ENCODE data around the gene FLNB.
A peak's percentile ranks its signal among the peaks of the same experiment; 100 is the strongest.

Gene FLNB

DNA sequence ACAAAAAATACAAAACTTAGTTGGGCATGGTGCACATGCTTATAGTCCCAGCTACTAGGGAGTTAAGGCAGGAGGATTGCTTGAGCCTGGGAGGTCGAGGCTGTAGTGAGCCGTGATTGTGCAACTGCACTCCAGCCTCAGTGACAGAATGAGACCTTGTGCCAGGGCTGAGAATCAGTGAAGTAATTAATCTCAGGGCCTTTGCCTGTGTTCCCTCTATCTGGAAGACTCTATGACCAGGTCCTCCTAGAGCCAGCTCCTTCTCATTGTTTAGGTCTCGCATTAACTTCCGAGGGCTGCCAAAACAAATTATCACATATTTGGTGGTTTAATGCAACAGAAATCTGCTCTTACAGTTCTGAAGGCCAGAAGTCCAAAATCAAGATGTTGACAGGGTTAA is 41.4 kb upstream of the FLNB start:
- no peak for TF ChIP-seq MAX (IDR thresholded peaks at IDR 0.05)
- TF ChIP-seq CEBPB (IDR thresholded peaks at IDR 0.05), result 0 out of 2 replicates have a peak, but pooled peaks have one; percentile 6

GRCh38 chr3:57967590-57967989 is 40.6 kb upstream of the FLNB start:
- TF ChIP-seq CEBPB (IDR thresholded peaks at IDR 0.05) (no peak), REST (IDR thresholded peaks at IDR 0.05; ENCODE audit: low read depth) (no peak), YY1 (IDR thresholded peaks at IDR 0.05; ENCODE audit: low read depth) (no peak), RAD21 (IDR thresholded peaks at IDR 0.05; ENCODE audit: low read depth) (no peak), FOXM1 (IDR thresholded peaks at IDR 0.05; ENCODE audit: borderline replicate concordance, low read depth) (no peak), TCF12 (IDR thresholded peaks at IDR 0.05; ENCODE audit: low read depth) (no peak), TAF1 (IDR thresholded peaks at IDR 0.05; ENCODE audit: low read depth) (no peak), TEAD4 (IDR thresholded peaks at IDR 0.05) (no peak), EP300 (IDR thresholded peaks at IDR 0.05; ENCODE audit: borderline replicate concordance) (no peak), ZBTB7A (IDR thresholded peaks at IDR 0.05; ENCODE audit: low read depth) (no peak), CREB1 (IDR thresholded peaks at IDR 0.05; ENCODE audit: low read depth) (no peak)
- TF ChIP-seq, protein P1, sequence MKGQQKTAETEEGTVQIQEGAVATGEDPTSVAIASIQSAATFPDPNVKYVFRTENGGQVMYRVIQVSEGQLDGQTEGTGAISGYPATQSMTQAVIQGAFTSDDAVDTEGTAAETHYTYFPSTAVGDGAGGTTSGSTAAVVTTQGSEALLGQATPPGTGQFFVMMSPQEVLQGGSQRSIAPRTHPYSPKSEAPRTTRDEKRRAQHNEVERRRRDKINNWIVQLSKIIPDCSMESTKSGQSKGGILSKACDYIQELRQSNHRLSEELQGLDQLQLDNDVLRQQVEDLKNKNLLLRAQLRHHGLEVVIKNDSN (IDR thresholded peaks at IDR 0.05), result no peak

DNA sequence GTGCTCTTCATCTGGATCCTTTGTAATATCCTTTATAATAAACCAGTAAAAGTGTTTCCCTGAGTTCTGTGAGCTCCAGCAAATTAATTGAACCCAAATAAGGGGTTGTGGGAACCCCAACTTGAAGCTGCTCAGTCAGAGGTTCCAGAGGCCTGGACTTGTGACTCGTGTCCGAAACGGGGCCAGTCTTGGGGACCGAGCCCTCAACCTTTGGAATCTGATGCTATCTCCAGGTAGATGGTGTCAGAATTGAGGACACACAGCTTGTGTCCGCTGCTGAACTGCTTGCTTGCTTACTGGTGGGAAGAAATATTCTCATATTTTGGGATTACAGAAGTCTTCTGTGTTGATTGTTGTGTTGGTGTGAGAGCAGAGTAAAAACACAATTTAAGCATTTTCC is 39.7 kb upstream of the FLNB start:
- no peak for TF ChIP-seq RAD21 (IDR thresholded peaks at IDR 0.05; ENCODE audit: low read depth)
- no peak for TF ChIP-seq CREB1 (IDR thresholded peaks at IDR 0.05; ENCODE audit: low read depth)
- TF ChIP-seq, protein P1 (IDR thresholded peaks at IDR 0.05), result no peak
- no peak for TF ChIP-seq NFIC (IDR thresholded peaks at IDR 0.05)

- TF ChIP-seq TAF1 (IDR thresholded peaks at IDR 0.05; ENCODE audit: low read depth), result no peak
- TF ChIP-seq CEBPB (IDR thresholded peaks at IDR 0.05), result no peak
- no peak for TF ChIP-seq EGR1 (IDR thresholded peaks at IDR 0.05)
- TF ChIP-seq REST (IDR thresholded peaks at IDR 0.05; ENCODE audit: low read depth), result no peak
- TF ChIP-seq ZBTB7A (IDR thresholded peaks at IDR 0.05; ENCODE audit: low read depth), result no peak
- no peak for TF ChIP-seq EP300 (IDR thresholded peaks at IDR 0.05; ENCODE audit: borderline replicate concordance)
- TF ChIP-seq FOXM1 (IDR thresholded peaks at IDR 0.05; ENCODE audit: borderline replicate concordance, low read depth), result no peak
- TF ChIP-seq YY1 (IDR thresholded peaks at IDR 0.05; ENCODE audit: low read depth), result no peak
- TF ChIP-seq, protein P1 (IDR thresholded peaks at IDR 0.05), result no peak
- TF ChIP-seq CREB1 (IDR thresholded peaks at IDR 0.05; ENCODE audit: low read depth), result no peak
These were observed 36.2 kb upstream of the FLNB start for GRCh38 chr3:57971975-57972374.

DNA sequence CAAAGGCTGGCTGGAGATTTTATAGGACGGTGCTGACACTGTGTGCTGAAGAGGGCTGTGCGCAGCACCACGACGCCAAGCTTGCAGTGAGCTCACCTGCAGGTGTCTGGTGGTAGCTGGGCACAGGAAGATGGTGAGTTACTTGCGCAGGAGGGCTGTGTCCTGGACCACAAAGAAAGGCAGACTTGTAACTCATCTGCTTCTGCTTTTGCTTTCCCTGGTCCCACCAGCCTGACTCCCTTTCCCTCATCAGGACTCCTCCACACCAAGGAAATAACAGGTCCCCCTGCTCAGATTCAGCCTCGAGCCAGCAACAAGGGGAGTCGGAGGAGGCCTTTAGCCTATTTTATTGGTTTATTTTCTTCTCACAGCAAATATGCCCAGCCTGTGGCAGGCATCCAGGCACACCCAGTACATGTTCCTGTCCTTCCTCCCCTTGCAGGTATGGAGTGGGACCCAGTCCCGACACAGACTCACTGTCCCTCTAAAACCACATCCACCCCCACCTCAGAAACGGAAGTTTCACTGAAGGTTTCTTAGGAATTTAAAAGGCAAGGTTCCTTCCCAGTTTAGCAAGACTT is 35.6 kb upstream of the FLNB start:
- no peak for TF ChIP-seq TEAD4 (IDR thresholded peaks at IDR 0.05)
- no peak for TF ChIP-seq RAD21 (IDR thresholded peaks at IDR 0.05; ENCODE audit: low read depth)
- TF ChIP-seq, protein P1 (IDR thresholded peaks at IDR 0.05), result no peak
- TF ChIP-seq EGR1 (IDR thresholded peaks at IDR 0.05), result no peak
- TF ChIP-seq CREB1 (IDR thresholded peaks at IDR 0.05; ENCODE audit: low read depth), result no peak
- no peak for TF ChIP-seq MAX (IDR thresholded peaks at IDR 0.05)
- no peak for TF ChIP-seq REST (IDR thresholded peaks at IDR 0.05; ENCODE audit: low read depth)
- TF ChIP-seq EP300 (IDR thresholded peaks at IDR 0.05; ENCODE audit: borderline replicate concordance), result no peak
- no peak for TF ChIP-seq ZBTB7A (IDR thresholded peaks at IDR 0.05; ENCODE audit: low read depth)
- TF ChIP-seq YY1 (IDR thresholded peaks at IDR 0.05; ENCODE audit: low read depth), result no peak
- TF ChIP-seq NFIC (IDR thresholded peaks at IDR 0.05), result no peak
- no peak for TF ChIP-seq TCF12 (IDR thresholded peaks at IDR 0.05; ENCODE audit: low read depth)
- TF ChIP-seq FOXM1 (IDR thresholded peaks at IDR 0.05; ENCODE audit: borderline replicate concordance, low read depth), result no peak
- TF ChIP-seq CEBPB (IDR thresholded peaks at IDR 0.05), result no peak
- no peak for TF ChIP-seq TAF1 (IDR thresholded peaks at IDR 0.05; ENCODE audit: low read depth)

Measured in Ishikawa (cell line).